Measurements from ENCODE around the gene FGGY. TPM values are rescaled to one million over a fixed set of nuclear protein-coding genes. Genes with fewer than 3 reads are reported as not detected.

FGGY gene
- total RNA-seq, 4 donors from 2014 or later, result 20.6 to 138 (median 32.8) TPM

DNA sequence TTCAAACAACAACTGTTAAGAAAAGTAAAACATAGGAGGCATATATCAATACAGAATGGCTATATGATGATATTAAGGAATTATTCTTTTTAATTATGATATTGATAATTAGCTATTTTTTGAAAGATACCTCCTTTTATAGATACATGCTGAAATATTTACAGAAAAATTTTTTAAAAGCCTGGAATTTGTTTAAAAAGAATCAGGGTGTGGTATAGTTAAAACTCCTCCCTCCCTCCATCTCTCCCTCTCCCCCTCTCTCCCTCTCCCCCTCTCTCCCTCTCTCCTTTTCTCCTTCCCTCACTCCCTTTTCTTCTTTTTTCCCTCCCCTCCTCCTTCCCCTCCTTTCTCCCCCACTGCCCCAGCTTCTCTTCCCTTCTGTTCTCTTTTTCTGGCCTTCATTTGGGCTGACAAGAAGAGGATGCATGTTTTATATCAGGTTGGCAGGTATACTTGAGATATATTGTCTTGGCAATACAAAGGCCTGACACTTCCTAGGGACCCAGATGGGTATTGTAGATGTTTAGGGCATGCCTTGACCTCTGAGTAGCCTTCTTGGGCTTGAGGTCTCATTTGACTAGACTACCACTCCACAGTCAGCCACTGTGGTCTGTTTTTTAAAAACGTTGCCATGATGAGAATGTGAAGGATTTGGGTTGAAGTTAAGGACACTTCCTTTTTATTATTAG is 124.5 kb downstream of the FGGY start:
- Histone ChIP-seq H3K27ac (peak overlapping the region in 1 of 2 donors; percentile 27), H3K4me3 (no peak overlapping the region), H3K4me1 (peaks cover 0 to 4% of the 10 kb centered on the region in 2 donors), H3K9me3 (no peaks in the 10 kb centered on the region), H3K27me3 (no peaks in the 10 kb centered on the region), H3K36me3 (no peaks in the 10 kb centered on the region)
- TF ChIP-seq, protein P1, sequence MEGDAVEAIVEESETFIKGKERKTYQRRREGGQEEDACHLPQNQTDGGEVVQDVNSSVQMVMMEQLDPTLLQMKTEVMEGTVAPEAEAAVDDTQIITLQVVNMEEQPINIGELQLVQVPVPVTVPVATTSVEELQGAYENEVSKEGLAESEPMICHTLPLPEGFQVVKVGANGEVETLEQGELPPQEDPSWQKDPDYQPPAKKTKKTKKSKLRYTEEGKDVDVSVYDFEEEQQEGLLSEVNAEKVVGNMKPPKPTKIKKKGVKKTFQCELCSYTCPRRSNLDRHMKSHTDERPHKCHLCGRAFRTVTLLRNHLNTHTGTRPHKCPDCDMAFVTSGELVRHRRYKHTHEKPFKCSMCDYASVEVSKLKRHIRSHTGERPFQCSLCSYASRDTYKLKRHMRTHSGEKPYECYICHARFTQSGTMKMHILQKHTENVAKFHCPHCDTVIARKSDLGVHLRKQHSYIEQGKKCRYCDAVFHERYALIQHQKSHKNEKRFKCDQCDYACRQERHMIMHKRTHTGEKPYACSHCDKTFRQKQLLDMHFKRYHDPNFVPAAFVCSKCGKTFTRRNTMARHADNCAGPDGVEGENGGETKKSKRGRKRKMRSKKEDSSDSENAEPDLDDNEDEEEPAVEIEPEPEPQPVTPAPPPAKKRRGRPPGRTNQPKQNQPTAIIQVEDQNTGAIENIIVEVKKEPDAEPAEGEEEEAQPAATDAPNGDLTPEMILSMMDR (IDR thresholded peaks at IDR 0.05), result no peak
- no peak for TF ChIP-seq POLR2A (IDR thresholded peaks at IDR 0.05)
- no peak for DNase-seq
- intact Hi-C loops (cut with DNase I; ENCODE audit: low total_unique reads), result no loop called here

DNA sequence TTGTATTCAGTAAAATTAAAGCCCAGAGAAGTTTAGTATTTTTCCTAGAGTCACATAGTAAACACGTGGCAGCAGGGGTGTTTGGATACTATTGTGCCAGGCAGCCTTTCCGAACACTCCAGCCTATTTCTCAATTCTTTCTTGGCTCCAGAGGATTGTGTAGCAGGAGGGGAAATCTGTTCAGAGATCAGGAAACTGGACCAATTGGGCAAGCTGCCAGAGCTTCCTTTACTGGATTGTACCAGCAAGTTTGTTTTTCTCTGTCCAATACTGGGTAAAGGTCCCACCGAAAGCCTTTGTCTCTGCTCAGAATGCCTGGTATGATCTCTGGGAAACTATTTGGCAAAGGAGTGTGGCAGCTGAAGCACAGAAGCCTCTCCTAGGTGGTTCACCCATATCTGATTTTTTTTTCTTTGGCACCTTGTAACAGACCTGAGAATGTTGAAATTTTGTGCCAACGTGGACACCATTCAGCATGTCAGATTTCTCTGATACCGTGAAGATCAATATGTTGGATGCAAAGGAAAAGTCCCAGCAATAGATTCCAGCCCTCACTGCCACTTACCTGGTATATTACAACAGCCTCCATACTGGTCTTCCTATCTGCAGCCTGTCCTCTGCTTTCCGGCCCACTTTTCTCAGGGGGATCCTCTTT is 126.2 kb downstream of the FGGY start:
- peak overlapping the region; percentile 39 to 58 for H3K27ac ChIP-seq
- no peaks in the 10 kb centered on the region for H3K9me3 ChIP-seq
- peak; percentile 54 to 90 for DNase-seq
- H3K4me3 ChIP-seq, result no peak overlapping the region
- intact Hi-C loops (cut with DNase I; ENCODE audit: low total_unique reads), result no loop called here
- no peaks in the 10 kb centered on the region for H3K36me3 ChIP-seq
- no peaks in the 10 kb centered on the region for H3K27me3 ChIP-seq
- peaks cover 0 to 4% of the 10 kb centered on the region in 2 donors for H3K4me1 ChIP-seq
- TF ChIP-seq POLR2A (IDR thresholded peaks at IDR 0.05), result peak in 1 of 2 donors; percentile 10
- TF ChIP-seq, protein P1 (IDR thresholded peaks at IDR 0.05), result no peak

DNA sequence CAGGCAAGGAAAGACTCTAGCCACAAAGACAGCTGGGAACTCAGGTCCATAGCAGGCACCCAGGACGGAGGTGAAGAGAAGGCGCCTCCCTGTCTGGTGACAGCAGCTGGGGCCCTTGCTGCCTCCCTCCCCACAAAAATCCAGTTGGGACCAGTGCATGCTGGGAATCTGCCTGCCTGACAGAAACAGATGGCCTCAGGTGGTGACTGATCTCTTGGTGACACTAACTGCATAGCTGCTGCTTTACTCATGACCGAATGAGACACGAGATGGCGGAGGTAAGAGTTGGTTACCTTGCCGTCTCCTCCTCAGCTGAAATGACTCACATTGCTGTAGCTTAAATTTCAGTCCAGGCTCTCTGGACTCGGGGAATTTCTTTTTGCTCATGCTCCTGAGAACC is 130.3 kb downstream of the FGGY start:
- H3K27me3 ChIP-seq, result no peaks in the 10 kb centered on the region
- H3K4me1 ChIP-seq, result no peaks in the 10 kb centered on the region
- TF ChIP-seq, protein P1 (IDR thresholded peaks at IDR 0.05), result no peak
- no peak for TF ChIP-seq POLR2A (IDR thresholded peaks at IDR 0.05)
- no peak overlapping the region for H3K4me3 ChIP-seq
- no peaks in the 10 kb centered on the region for H3K36me3 ChIP-seq
- intact Hi-C loops (cut with DNase I; ENCODE audit: low total_unique reads), result no loop called here
- H3K9me3 ChIP-seq, result no peaks in the 10 kb centered on the region
- H3K27ac ChIP-seq, result no peak overlapping the region
- DNase-seq, result no peak

DNA sequence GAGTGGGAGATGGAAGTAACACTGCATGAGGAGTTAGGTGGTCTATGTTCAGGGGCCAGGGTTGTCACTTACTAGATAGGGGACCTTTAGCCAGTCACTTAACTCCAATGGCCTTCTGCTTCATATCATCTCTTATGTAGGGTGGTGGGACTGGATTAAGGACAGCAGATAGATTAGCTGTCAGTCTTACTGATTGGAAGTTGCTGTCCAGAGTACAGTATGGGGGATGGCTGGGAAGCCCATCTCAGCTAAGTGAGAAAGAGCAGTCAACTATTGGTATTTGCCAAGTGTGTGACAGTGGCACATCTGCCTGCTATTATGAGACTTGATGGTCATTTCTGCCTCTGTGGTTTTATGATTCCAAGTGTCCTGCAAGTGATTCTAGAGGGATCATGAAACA is 130.9 kb downstream of the FGGY start:
- Histone ChIP-seq H3K4me1 (no peaks in the 10 kb centered on the region), H3K27me3 (no peaks in the 10 kb centered on the region)

DNA sequence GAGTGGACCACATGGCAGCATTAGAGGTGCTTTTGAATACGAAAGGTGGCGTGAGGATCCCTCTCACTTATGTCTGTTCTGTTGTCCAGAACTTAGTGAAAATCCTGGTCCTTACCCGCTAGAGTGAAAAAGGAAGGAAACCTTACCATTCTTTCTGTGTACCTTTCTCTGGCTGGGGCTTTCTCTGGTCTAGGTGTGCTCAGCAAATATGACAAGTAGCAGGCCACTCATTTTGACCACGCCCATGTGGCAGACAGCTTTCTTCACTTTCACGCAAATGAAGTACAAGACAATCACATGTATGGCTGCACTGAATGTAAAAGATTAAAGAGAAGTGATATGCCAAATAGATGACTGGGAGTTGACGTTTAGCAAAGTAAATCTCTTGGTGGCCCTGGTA is 131.9 kb downstream of the FGGY start:
- DNase-seq, result no peak
- no peak for TF ChIP-seq POLR2A (IDR thresholded peaks at IDR 0.05)
- TF ChIP-seq, protein P1 (IDR thresholded peaks at IDR 0.05), result no peak
- intact Hi-C loops (cut with DNase I; ENCODE audit: low total_unique reads), result no loop called here

More for the DNA sequence above, 130.9 kb downstream of the FGGY start:
- DNase-seq, result no peak
- intact Hi-C loops (cut with DNase I; ENCODE audit: low total_unique reads), result no loop called here
- no peak overlapping the region for H3K27ac ChIP-seq
- H3K9me3 ChIP-seq, result no peaks in the 10 kb centered on the region
- no peak for TF ChIP-seq POLR2A (IDR thresholded peaks at IDR 0.05)
- TF ChIP-seq, protein P1 (IDR thresholded peaks at IDR 0.05), result no peak
- H3K36me3 ChIP-seq, result no peaks in the 10 kb centered on the region
- H3K4me3 ChIP-seq, result no peak overlapping the region

More for the DNA sequence above, 131.9 kb downstream of the FGGY start:
- Histone ChIP-seq H3K27ac (no peak overlapping the region), H3K36me3 (no peaks in the 10 kb centered on the region), H3K9me3 (no peaks in the 10 kb centered on the region), H3K4me1 (no peaks in the 10 kb centered on the region), H3K4me3 (no peak overlapping the region), H3K27me3 (no peaks in the 10 kb centered on the region)

All from uterus (tissue), 4 donors.